GM12878 (cell line): ENCODE measurements around the gene THOC1. TPM values are rescaled to one million over a fixed set of nuclear protein-coding genes. Genes with fewer than 3 reads are reported as not detected.

ENCODE experiments used
- ATAC-seq: fragments of 200-7000 bp; cut with Tn5 transposase; 3 replicates; pipeline ENCODE4 v1.9.1; 2020; ENCODE audit warnings: mild to moderate bottlenecking, moderate library complexity
- BruUV-seq: library from RNA; stranded (reverse); fragments of 400-500 nt; replicated peaks from 2 replicates; lab custom pipeline; 2021; lab: Mats Ljungman, UMichigan
- CTCF ChIA-PET: fragments of 300-600 bp; sonication (Branson Sonifier 250); formaldehyde crosslinking; extraction: SDS; loops from one replicate; lab custom pipeline; 2021; ENCODE audit warnings: inconsistent platforms; lab: Yijun Ruan, JAX
- POLR2A ChIA-PET: fragments of 350-600 bp; formaldehyde crosslinking; extraction: SDS; loops from one replicate; lab custom pipeline; 2021; ENCODE audit warnings: inconsistent platforms; lab: Charles Lee
- RAD21 ChIA-PET: fragments of 300-600 bp; sonication (Branson Sonifier 250); formaldehyde crosslinking; loops from one replicate; lab custom pipeline; 2023; ENCODE audit warnings: antibody characterized with exemption; ENCODE audit not compliant: unreplicated experiment; lab: Charles Lee
- SMC1A ChIA-PET: fragments of 300-600 bp; sonication (Branson Sonifier 250); formaldehyde crosslinking; loops from one replicate; lab custom pipeline; 2023; ENCODE audit not compliant: unreplicated experiment, uncharacterized antibody; lab: Charles Lee
- DNase-seq: peaks from one replicate; pipeline ENCODE4 v3.0.0-alpha.2; 2011; ENCODE audit warnings: low read depth, low spot score
- FAIRE-seq: peaks from 3 replicates; lab custom pipeline; 2011; peaks lifted over from hg19 to GRCh38; lab: Jason Lieb, UNC
- H2AFZ ChIP-seq: 2 replicates; pipeline ENCODE4 v1.6.0; 2011; ENCODE audit warnings: low read depth, low read length, control low read depth; ENCODE audit not compliant: control insufficient read depth
- H3K27ac ChIP-seq: 2 replicates; pipeline ENCODE4 v1.5.1; 2011; ENCODE audit warnings: control low read depth; ENCODE audit not compliant: control insufficient read depth, insufficient read depth
- H3K27me3 ChIP-seq, 2 experiments: replicated peaks in 1 of 2; 2 replicates each; pipeline versions ENCODE4 v1.6.0 to v1.6.1; 2011; ENCODE audit warnings: low read length in 1 of 2; ENCODE audit not compliant: control insufficient read depth in 2 of 2, insufficient read depth in 2 of 2
- H3K36me3 ChIP-seq, 2 experiments: 2 replicates each; pipeline ENCODE4 v1.5.1; 2011; ENCODE audit warnings: low read length in 1 of 2; ENCODE audit not compliant: control insufficient read depth in 2 of 2, insufficient read depth in 2 of 2
- H3K4me1 ChIP-seq: 2 replicates; pipeline ENCODE4 v1.6.1; 2011; ENCODE audit warnings: mild to moderate bottlenecking, low read length, moderate library complexity, mixed read lengths; ENCODE audit not compliant: control insufficient read depth, insufficient read depth
- H3K4me2 ChIP-seq: 2 replicates; pipeline ENCODE4 v1.6.0; 2011; ENCODE audit warnings: control low read depth; ENCODE audit not compliant: control insufficient read depth, insufficient read depth
- H3K4me3 ChIP-seq: fragments of 200-600 bp; sonication (generic); 2 replicates; pipeline ENCODE4 v1.5.1; 2016
- H3K79me2 ChIP-seq: 2 replicates; pipeline ENCODE4 v1.6.0; 2011; ENCODE audit warnings: low read length; ENCODE audit not compliant: control insufficient read depth, insufficient read depth
- H3K9ac ChIP-seq: 2 replicates; pipeline ENCODE4 v1.8.0; 2011; ENCODE audit warnings: low read length, control low read depth, mixed read lengths; ENCODE audit not compliant: control insufficient read depth, insufficient read depth
- H3K9me3 ChIP-seq: replicated peaks from 3 replicates; pipeline ENCODE4 v1.5.1; 2011; ENCODE audit warnings: mild to moderate bottlenecking, low read length; ENCODE audit not compliant: control insufficient read depth, insufficient read depth
- H4K20me1 ChIP-seq: 2 replicates; pipeline ENCODE4 v1.6.0; 2011; ENCODE audit not compliant: control insufficient read depth, insufficient read depth
- HDGF ChIP-seq: fragments of 450-650 bp; IDR thresholded peaks from 2 replicates; pipeline ENCODE4 v1.6.1; 2016; ENCODE audit warnings: antibody characterized with exemption
- IKZF2 ChIP-seq, 2 experiments: fragments of 450-650 bp; IDR thresholded peaks; 2 replicates each; pipeline ENCODE4 v1.6.1; 2017; ENCODE audit warnings: mild to moderate bottlenecking in 2 of 2, moderate library complexity in 2 of 2
- JUNB ChIP-seq: IDR thresholded peaks from 2 replicates; pipeline ENCODE4 v1.6.1; 2016; ENCODE audit warnings: antibody characterized with exemption, mild to moderate bottlenecking
- MYB ChIP-seq: fragments of 150-350 bp; IDR thresholded peaks from 2 replicates; pipeline ENCODE4 v1.6.1; 2014; ENCODE audit warnings: mild to moderate bottlenecking, low read depth, low read length, borderline replicate concordance
- SMARCA5 ChIP-seq: fragments of 450-650 bp; IDR thresholded peaks from 2 replicates; pipeline ENCODE4 v1.6.1; 2017; ENCODE audit warnings: mild to moderate bottlenecking
- WGBS: methylation state at CpG from one replicate; pipeline ENCODE4 v1.1.6; 2016; ENCODE audit warnings: low lambda C conversion rate; ENCODE audit not compliant: insufficient replicate concordance, insufficient coverage; ENCODE audit errors: missing lambda C conversion rate; 5-methylcytosine and 5-hydroxymethylcytosine counted together
- in situ Hi-C: fragments of 300-500 bp; cut with MboI; formaldehyde crosslinking; loops from 9 replicates; pipeline ENCODE4 v1.14.3; 2018; ENCODE audit warnings: mixed read lengths
- intact Hi-C: fragments of 100-400 bp; cut with micrococcal nuclease; formaldehyde crosslinking; loops from one replicate; pipeline ENCODE4 v1.14.2; 2022; ENCODE audit not compliant: unreplicated experiment
- polyA plus RNA-seq, 11 experiments: library from polyadenylated mRNA; depleted of rRNA in 4 of 11; unstranded in 6 of 11; stranded (reverse) in 5 of 11; fragments of >200 nt; fragmentation: Nextera tagmentation in 4 of 11; fragmentation: Illumina TruSeq in 1 of 11; extraction: Ambion mirVana in 4 of 11; extraction: Trizol in 1 of 11; gene quantifications; 1 replicate in 1 of 11; 2 replicates in 10 of 11; pipeline versions ENCODE4 v1.2.1 to v1.2.3, GENCODE V29; 2011 to 2016; ENCODE audit warnings: inconsistent platforms in 2 of 11, missing spikeins in 2 of 11, low read depth in 1 of 11
- total RNA-seq, 4 experiments: library from RNA; depleted of rRNA in 3 of 4; stranded (reverse); fragments of >200 nt in 3 of 4; fragmentation: Illumina TruSeq in 1 of 4; extraction: Trizol in 1 of 4; gene quantifications; 2 replicates each; pipeline versions ENCODE4 v1.2.1 to v1.2.3, GENCODE V29; 2013 to 2021
- TF ChIP-seq, protein P1 (sequence below): fragments of 450-650 bp; IDR thresholded peaks from 2 replicates; pipeline ENCODE4 v1.6.1; 2016; ENCODE audit warnings: mild to moderate bottlenecking, moderate library complexity, borderline replicate concordance
- TF ChIP-seq, protein P2 (sequence below): fragments of 450-650 bp; IDR thresholded peaks from 2 replicates; pipeline ENCODE4 v1.6.1; 2017; ENCODE audit warnings: antibody characterized with exemption, mild to moderate bottlenecking, moderate library complexity

Gene THOC1
- total and polyA plus RNA-seq, 10 of the 15 experiments (the other 5 are each of a cell fraction or from before 2014, with no cell fraction given) = 32.8 to 99.8 (median 49.0) TPM

DNA sequence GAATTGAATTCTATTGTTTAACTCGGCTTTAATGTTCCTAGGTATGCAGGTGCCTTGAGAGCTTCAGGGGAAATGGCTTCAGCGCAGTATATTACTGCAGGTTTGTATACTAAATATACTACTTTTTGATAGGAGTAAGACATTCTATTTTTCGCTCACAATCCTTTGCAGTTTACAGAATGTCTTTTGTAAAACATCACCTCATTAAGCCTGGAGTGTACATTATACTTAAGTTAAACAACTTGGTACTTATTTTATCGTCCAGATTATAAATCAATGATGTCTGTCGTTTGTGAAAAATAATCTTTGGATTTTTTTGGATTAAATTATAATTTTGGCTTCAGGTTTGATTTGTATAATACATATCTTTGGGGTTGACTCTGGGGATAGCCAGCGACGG is 75.0 kb downstream of the THOC1 start:
- H3K9ac ChIP-seq = no peak overlapping the region
- H3K79me2 ChIP-seq = peaks cover 5% of the 10 kb centered on the region
- CTCF ChIA-PET = interaction anchor here (1.3 kb wide), 1 partner anchor 15 kb away, joined by 4 read pairs; no protein-coding TSS in a partner anchor
- H3K4me3 ChIP-seq = no peak overlapping the region
- intact Hi-C loops = no loop called here
- no peaks in the 10 kb centered on the region for H4K20me1 ChIP-seq
- H3K27me3 ChIP-seq = no peaks in the 10 kb centered on the region
- SMC1A ChIA-PET = interaction anchor here (1.1 to 1.2 kb wide), 2 partner anchors 9 to 28 kb away, joined by 3 to 4 read pairs; no protein-coding TSS in a partner anchor
- DNase-seq = no peak
- H3K4me2 ChIP-seq = no peak overlapping the region
- no peak for FAIRE-seq
- H3K4me1 ChIP-seq = no peaks in the 10 kb centered on the region
- H2AFZ ChIP-seq = no peak overlapping the region
- H3K9me3 ChIP-seq = no peaks in the 10 kb centered on the region
- WGBS = over 99% methylated on average over 7 of the region's 7 CpGs
- H3K27ac ChIP-seq = no peak overlapping the region
- no peak for TF ChIP-seq IKZF2 (IDR thresholded peaks at IDR 0.05)
- in situ Hi-C loops = no loop called here
- POLR2A ChIA-PET = no interaction called here
- peaks cover 0 to 5% of the 10 kb centered on the region in 2 experiments; a peak in 2 of 4 replicates for H3K36me3 ChIP-seq
- no peak for ATAC-seq
- RAD21 ChIA-PET = no interaction called here
- BruUV-seq = no TSS peak

DNA sequence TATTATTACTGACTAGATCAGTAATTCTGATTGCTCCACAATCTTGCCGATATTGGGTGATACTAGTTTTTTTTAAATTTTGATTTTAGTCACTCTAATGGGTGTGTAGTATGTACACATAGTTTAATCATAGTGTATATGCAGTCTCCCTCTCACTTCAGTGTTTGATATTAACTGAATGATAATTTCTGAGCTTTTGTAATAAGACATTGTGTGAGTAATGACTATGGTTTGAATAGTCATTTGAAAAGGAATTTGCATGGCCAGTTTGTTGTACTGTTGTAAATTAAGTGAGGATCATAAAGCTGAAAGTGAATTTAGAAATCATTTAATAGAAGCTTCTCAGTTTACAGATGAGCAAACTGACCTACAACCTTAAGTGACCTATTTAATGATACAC is 76.1 kb downstream of the THOC1 start:
- BruUV-seq = no TSS peak
- Histone ChIP-seq H2AFZ (no peak overlapping the region), H3K27ac (no peak overlapping the region), H3K79me2 (peaks cover 5% of the 10 kb centered on the region), H3K9ac (no peak overlapping the region), H4K20me1 (no peaks in the 10 kb centered on the region), H3K4me1 (no peaks in the 10 kb centered on the region), H3K4me2 (no peak overlapping the region), H3K4me3 (no peak overlapping the region), H3K36me3 (peaks cover 0 to 1% of the 10 kb centered on the region in 2 experiments; a peak in 2 of 4 replicates), H3K9me3 (no peaks in the 10 kb centered on the region), H3K27me3 (no peaks in the 10 kb centered on the region)
- RAD21 ChIA-PET = no interaction called here
- SMC1A ChIA-PET = interaction anchor here (1.0 to 1.2 kb wide), 3 partner anchors 10 to 63 kb away, joined by 3 to 4 read pairs (median 3); no protein-coding TSS in a partner anchor
- intact Hi-C loops = no loop called here
- 100% methylated on average over 1 of the region's 1 CpG for WGBS
- no peak for DNase-seq
- TF ChIP-seq JUNB (no peak), SMARCA5 (no peak), MYB (no peak), HDGF (no peak)
- TF ChIP-seq, protein P1, sequence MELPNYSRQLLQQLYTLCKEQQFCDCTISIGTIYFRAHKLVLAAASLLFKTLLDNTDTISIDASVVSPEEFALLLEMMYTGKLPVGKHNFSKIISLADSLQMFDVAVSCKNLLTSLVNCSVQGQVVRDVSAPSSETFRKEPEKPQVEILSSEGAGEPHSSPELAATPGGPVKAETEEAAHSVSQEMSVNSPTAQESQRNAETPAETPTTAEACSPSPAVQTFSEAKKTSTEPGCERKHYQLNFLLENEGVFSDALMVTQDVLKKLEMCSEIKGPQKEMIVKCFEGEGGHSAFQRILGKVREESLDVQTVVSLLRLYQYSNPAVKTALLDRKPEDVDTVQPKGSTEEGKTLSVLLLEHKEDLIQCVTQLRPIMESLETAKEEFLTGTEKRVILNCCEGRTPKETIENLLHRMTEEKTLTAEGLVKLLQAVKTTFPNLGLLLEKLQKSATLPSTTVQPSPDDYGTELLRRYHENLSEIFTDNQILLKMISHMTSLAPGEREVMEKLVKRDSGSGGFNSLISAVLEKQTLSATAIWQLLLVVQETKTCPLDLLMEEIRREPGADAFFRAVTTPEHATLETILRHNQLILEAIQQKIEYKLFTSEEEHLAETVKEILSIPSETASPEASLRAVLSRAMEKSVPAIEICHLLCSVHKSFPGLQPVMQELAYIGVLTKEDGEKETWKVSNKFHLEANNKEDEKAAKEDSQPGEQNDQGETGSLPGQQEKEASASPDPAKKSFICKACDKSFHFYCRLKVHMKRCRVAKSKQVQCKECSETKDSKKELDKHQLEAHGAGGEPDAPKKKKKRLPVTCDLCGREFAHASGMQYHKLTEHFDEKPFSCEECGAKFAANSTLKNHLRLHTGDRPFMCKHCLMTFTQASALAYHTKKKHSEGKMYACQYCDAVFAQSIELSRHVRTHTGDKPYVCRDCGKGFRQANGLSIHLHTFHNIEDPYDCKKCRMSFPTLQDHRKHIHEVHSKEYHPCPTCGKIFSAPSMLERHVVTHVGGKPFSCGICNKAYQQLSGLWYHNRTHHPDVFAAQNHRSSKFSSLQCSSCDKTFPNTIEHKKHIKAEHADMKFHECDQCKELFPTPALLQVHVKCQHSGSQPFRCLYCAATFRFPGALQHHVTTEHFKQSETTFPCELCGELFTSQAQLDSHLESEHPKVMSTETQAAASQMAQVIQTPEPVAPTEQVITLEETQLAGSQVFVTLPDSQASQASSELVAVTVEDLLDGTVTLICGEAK = no peak
- TF ChIP-seq, protein P2, sequence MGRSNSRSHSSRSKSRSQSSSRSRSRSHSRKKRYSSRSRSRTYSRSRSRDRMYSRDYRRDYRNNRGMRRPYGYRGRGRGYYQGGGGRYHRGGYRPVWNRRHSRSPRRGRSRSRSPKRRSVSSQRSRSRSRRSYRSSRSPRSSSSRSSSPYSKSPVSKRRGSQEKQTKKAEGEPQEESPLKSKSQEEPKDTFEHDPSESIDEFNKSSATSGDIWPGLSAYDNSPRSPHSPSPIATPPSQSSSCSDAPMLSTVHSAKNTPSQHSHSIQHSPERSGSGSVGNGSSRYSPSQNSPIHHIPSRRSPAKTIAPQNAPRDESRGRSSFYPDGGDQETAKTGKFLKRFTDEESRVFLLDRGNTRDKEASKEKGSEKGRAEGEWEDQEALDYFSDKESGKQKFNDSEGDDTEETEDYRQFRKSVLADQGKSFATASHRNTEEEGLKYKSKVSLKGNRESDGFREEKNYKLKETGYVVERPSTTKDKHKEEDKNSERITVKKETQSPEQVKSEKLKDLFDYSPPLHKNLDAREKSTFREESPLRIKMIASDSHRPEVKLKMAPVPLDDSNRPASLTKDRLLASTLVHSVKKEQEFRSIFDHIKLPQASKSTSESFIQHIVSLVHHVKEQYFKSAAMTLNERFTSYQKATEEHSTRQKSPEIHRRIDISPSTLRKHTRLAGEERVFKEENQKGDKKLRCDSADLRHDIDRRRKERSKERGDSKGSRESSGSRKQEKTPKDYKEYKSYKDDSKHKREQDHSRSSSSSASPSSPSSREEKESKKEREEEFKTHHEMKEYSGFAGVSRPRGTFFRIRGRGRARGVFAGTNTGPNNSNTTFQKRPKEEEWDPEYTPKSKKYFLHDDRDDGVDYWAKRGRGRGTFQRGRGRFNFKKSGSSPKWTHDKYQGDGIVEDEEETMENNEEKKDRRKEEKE = no peak
- no peak for FAIRE-seq
- POLR2A ChIA-PET = no interaction called here
- ATAC-seq = no peak
- in situ Hi-C loops = no loop called here
- CTCF ChIA-PET = interaction anchor here (0.9 to 1.3 kb wide), 2 partner anchors 14 to 23 kb away, joined by 4 read pairs; no protein-coding TSS in a partner anchor
